Activated naive CD8-positive, alpha-beta T cell (primary cell): ENCODE data around the gene TMCC2.

ENCODE experiments used
- H3K27ac Mint-ChIP-seq: one replicate; pipeline ENCODE4 v1.8.0; 2021; ENCODE audit warnings: mixed read lengths
- H3K27me3 Mint-ChIP-seq: one replicate; pipeline ENCODE4 v1.8.0; 2021; ENCODE audit warnings: mixed read lengths
- H3K36me3 Mint-ChIP-seq: one replicate; pipeline ENCODE4 v1.8.0; 2021; ENCODE audit warnings: mixed read lengths
- H3K4me1 Mint-ChIP-seq: one replicate; pipeline ENCODE4 v1.8.0; 2021; ENCODE audit warnings: low read depth, mixed read lengths
- H3K4me3 Mint-ChIP-seq: one replicate; pipeline ENCODE4 v1.8.0; 2021; ENCODE audit warnings: mild to moderate bottlenecking, mixed read lengths
- H3K9me3 Mint-ChIP-seq: one replicate; pipeline ENCODE4 v1.8.0; 2021; ENCODE audit warnings: low read depth, mixed read lengths

Gene TMCC2

DNA sequence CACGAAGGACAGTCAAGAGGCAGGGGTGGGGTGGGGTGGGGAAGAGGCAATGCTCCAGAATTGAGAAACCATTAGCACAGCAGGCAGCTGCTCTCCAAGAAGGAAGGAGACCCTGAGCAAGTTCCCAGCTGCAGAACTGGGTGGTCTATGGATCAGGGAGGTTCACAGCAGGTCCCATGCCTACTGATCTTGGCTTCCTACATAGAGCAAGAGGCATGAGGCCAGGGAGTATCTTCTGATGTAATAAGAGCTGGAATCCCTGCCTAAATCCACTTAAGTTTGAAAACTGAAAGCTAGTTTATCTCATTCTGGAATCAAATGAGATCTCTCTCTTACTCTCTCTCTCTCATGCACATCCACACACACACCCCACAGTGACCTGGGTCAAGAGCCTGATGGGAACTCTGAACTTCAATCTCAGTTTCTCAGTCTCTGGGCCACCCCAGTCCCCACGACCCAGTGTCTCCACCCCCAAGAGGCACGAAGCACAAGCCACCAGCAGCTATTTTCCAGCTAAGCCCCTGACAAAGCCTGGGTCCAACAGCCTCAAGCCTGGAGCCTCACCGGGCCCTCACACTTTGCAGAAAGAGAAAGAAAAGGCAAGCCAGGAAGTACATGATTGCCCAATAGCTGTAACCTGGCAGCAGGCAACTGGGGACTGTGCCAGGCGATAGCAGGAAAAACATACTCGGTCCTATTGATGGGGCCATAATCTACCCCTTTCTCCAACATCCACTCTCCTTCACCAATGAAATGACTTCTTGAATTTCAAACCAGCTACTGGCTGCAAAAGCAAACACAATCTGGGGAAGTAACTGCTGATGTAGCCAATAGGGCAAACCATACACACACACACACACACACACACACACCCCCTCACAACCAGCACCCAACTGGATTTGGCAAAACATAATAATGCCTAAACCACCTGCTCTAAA lies 91.6 kb downstream of the TMCC2 start:
- Mint-ChIP-seq H3K4me3 (peak overlapping the region; percentile 96), H3K27me3 (no peaks in the 10 kb centered on the region), H3K27ac (peak overlapping the region; percentile 93), H3K4me1 (peaks cover 82% of the 10 kb centered on the region), H3K36me3 (no peaks in the 10 kb centered on the region), H3K9me3 (no peaks in the 10 kb centered on the region)

DNA sequence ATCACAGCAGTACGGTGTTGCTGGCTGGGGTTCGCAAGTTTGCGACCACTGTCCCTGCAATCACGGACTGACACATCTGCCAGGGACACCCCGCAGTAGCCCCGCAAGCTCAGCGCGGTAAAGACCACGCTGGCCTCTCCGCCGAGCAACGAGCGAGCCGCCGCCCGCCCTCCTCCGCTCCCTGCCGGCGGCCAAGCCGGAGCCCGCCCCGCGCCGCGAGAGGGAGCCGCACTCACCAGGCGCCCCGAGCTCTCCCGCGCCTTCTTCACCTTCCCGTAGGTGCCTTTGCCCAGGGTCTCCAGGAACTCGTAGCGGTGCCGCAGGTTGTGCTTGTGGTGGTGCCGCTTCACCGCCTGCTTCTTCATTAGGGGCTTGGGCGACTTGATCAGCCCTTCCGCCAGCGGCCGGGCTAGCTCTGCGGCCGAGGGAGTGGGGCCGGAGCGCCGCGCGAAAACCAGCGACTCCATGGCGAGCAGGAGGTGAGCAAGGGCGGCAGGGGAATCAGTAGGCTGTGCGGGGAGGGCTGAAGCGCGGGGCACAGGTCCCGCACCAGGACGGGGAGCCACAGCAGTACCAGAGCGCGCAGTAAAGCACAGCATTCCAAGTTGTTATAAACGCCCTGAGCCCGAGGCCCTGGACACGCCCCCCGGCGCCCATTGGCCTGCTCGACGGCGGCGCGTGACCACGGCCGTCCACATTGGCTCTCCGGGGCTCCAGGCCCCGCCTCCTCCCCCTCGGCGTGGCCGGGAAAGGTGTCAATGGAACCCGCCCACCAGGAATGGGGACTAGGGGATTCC lies 93.6 kb downstream of the TMCC2 start, which contains the start of gene NUAK2:
TSS of gene NUAK2 (minus strand) at position 584 of the 797 bp plus-strand sequence. CDS start at position 467, 117 bp downstream.
- H3K27ac Mint-ChIP-seq = peak within 1 kb of the TSS; percentile 93

DNA sequence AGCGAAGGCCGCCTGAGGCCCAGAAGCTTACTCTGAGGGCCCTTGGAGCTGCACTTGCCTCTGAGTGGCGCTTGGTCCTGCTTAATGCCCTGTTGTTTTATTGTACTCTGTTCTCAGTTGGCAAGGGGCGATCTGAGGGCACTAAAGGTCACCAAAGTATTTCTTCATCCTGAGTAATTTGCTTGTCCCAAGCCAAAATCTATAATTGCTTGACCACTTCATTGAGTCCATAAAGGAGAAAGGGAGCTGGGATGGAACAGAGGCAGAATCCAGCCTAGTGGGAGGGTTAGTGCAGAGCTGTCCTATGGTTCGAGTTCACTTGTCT lies 94.2 kb downstream of the TMCC2 start:
- H3K4me3 Mint-ChIP-seq = peak overlapping the region; percentile 96

More for the DNA sequence above, 93.6 kb downstream of the TMCC2 start, which contains the start of gene NUAK2:
- H3K27me3 Mint-ChIP-seq = no peaks in the 10 kb centered on the region
- H3K9me3 Mint-ChIP-seq = no peaks in the 10 kb centered on the region
- no peaks in the 10 kb centered on the region for H3K36me3 Mint-ChIP-seq
- H3K4me3 Mint-ChIP-seq = peak within 1 kb of the TSS; percentile 96
- H3K4me1 Mint-ChIP-seq = peaks cover 75% of the 10 kb centered on the region

More for the DNA sequence above, 94.2 kb downstream of the TMCC2 start:
- Mint-ChIP-seq H3K9me3 (no peaks in the 10 kb centered on the region), H3K4me1 (peaks cover 70% of the 10 kb centered on the region), H3K27ac (peak overlapping the region; percentile 22), H3K27me3 (peaks cover under 1% of the 10 kb centered on the region), H3K36me3 (no peaks in the 10 kb centered on the region)
